Neural progenitor cell (in vitro differentiated cells): ENCODE results near the gene ATXN1. TPM values are rescaled to one million over a fixed set of nuclear protein-coding genes. Genes with fewer than 3 reads are reported as not detected.
A peak's percentile ranks its signal among the peaks of the same experiment; 100 is the strongest.

Source experiments
- DNase-seq: peaks from one replicate; pipeline ENCODE4 v3.0.0-alpha.2; 2016; ENCODE audit warnings: low spot score
- H2AFZ ChIP-seq: fragments of 200-600 bp; sonication (generic); replicated peaks from 2 replicates; pipeline ENCODE4 v1.6.1; 2016; ENCODE audit warnings: antibody characterized with exemption
- H3F3A ChIP-seq: fragments of 200-600 bp; sonication (generic); 2 replicates; pipeline ENCODE4 v1.6.1; 2016; ENCODE audit warnings: antibody characterized with exemption, low read depth
- H3K27ac ChIP-seq: fragments of 200-600 bp; sonication (generic); 2 replicates; pipeline ENCODE4 v1.5.1; 2016; ENCODE audit warnings: mild to moderate bottlenecking
- H3K27me3 ChIP-seq: fragments of 200-600 bp; sonication (generic); 2 replicates; pipeline ENCODE4 v1.6.1; 2016; ENCODE audit warnings: mild to moderate bottlenecking, moderate library complexity
- H3K36me3 ChIP-seq: fragments of 200-600 bp; sonication (generic); 2 replicates; pipeline ENCODE4 v1.5.1; 2016
- H3K4me1 ChIP-seq: fragments of 200-600 bp; sonication (generic); 2 replicates; pipeline ENCODE4 v1.6.1; 2016; ENCODE audit warnings: mixed run types
- H3K4me2 ChIP-seq: fragments of 200-600 bp; sonication (generic); 2 replicates; pipeline ENCODE4 v1.6.1; 2016
- H3K4me3 ChIP-seq: fragments of 200-600 bp; sonication (generic); 2 replicates; pipeline ENCODE4 v1.5.1; 2016
- H3K79me2 ChIP-seq: fragments of 200-600 bp; sonication (generic); 2 replicates; pipeline ENCODE4 v1.6.1; 2016; ENCODE audit warnings: low read depth
- H3K9ac ChIP-seq: fragments of 200-600 bp; sonication (generic); 2 replicates; pipeline ENCODE4 v1.6.1; 2016
- H3K9me3 ChIP-seq: fragments of 200-600 bp; sonication (generic); 2 replicates; pipeline ENCODE4 v1.5.1; 2016; ENCODE audit warnings: low read depth
- H4K20me1 ChIP-seq: fragments of 200-600 bp; sonication (generic); 2 replicates; pipeline ENCODE4 v1.6.1; 2016; ENCODE audit warnings: low read depth
- H3K27ac Mint-ChIP-seq: 3 replicates; pipeline ENCODE4 v1.8.0; 2021; ENCODE audit warnings: mixed read lengths
- H3K27me3 Mint-ChIP-seq: 2 replicates; pipeline ENCODE4 v1.8.0; 2022; ENCODE audit warnings: low read depth, mild to moderate bottlenecking, inconsistent platforms, moderate library complexity, mixed read lengths; ENCODE audit not compliant: insufficient read depth
- H3K36me3 Mint-ChIP-seq: 3 replicates; pipeline ENCODE4 v1.8.0; 2021; ENCODE audit warnings: mixed read lengths
- H3K4me1 Mint-ChIP-seq: 3 replicates; pipeline ENCODE4 v1.8.0; 2021; ENCODE audit warnings: mixed read lengths
- H3K4me3 Mint-ChIP-seq: 3 replicates; pipeline ENCODE4 v1.8.0; 2021; ENCODE audit warnings: mild to moderate bottlenecking, moderate library complexity, mixed read lengths
- H3K9me3 Mint-ChIP-seq: 3 replicates; pipeline ENCODE4 v1.8.0; 2020; ENCODE audit warnings: mixed read lengths
- EZH2 ChIP-seq: fragments of 200-600 bp; sonication (generic); IDR thresholded peaks from 2 replicates; pipeline ENCODE4 v1.6.1; 2017; ENCODE audit warnings: antibody characterized with exemption, mild to moderate bottlenecking, moderate library complexity
- EZH2phosphoT487 ChIP-seq: fragments of 200-600 bp; sonication (generic); IDR thresholded peaks from 2 replicates; pipeline ENCODE4 v1.6.1; 2017; ENCODE audit warnings: antibody characterized with exemption
- total RNA-seq: library from RNA; depleted of rRNA; stranded (reverse); fragments of >200 nt; gene quantifications from 2 replicates; pipeline ENCODE4 v1.2.3, GENCODE V29; 2015; ENCODE audit warnings: low replicate concordance
- TF ChIP-seq, protein P1 (sequence below): fragments of 200-600 bp; sonication (generic); IDR thresholded peaks from 2 replicates; pipeline ENCODE4 v1.5.1; 2017; ENCODE audit warnings: antibody characterized with exemption, mild to moderate bottlenecking

Gene ATXN1
- total RNA-seq, 1 donor from 2014 or later: 3.6 TPM

DNA sequence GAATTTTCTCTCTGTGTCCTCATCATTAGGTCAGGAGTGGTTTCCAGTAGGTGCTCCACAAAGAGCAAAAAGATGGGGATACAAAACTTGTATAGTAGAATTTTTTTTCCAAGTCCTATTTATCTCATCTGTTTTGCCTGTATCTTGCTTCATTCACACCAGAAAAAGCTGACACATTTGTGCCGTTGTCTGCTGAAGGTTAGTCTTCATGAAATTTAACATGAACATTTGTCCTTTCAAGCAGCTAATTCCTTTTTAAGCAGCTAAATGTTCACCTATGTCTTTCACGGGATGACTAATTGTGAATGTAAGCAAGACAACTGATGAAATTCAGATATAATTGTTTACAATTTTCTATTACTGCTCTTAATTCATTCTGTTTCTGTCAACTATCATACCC, 83.8 kb downstream of the ATXN1 start:
- H3K4me2 ChIP-seq: no peak overlapping the region
- H2AFZ ChIP-seq: peak overlapping the region; percentile 23
- H3F3A ChIP-seq: no peaks in the 10 kb centered on the region
- H3K9ac ChIP-seq: no peak overlapping the region
- H3K27me3 ChIP-seq: no peaks in the 10 kb centered on the region
- no peak overlapping the region for H3K27ac ChIP-seq
- Mint-ChIP-seq H3K9me3 (no peaks in the 10 kb centered on the region), H3K4me3 (no peak overlapping the region), H3K27me3 (no peaks in the 10 kb centered on the region), H3K27ac (no peak overlapping the region), H3K4me1 (peaks cover 9% of the 10 kb centered on the region), H3K36me3 (no peaks in the 10 kb centered on the region)
- peaks cover 12% of the 10 kb centered on the region for H3K4me1 ChIP-seq
- no peaks in the 10 kb centered on the region for H3K9me3 ChIP-seq
- H3K4me3 ChIP-seq: no peak overlapping the region
- TF ChIP-seq EZH2phosphoT487: no peak
- TF ChIP-seq, protein P1, sequence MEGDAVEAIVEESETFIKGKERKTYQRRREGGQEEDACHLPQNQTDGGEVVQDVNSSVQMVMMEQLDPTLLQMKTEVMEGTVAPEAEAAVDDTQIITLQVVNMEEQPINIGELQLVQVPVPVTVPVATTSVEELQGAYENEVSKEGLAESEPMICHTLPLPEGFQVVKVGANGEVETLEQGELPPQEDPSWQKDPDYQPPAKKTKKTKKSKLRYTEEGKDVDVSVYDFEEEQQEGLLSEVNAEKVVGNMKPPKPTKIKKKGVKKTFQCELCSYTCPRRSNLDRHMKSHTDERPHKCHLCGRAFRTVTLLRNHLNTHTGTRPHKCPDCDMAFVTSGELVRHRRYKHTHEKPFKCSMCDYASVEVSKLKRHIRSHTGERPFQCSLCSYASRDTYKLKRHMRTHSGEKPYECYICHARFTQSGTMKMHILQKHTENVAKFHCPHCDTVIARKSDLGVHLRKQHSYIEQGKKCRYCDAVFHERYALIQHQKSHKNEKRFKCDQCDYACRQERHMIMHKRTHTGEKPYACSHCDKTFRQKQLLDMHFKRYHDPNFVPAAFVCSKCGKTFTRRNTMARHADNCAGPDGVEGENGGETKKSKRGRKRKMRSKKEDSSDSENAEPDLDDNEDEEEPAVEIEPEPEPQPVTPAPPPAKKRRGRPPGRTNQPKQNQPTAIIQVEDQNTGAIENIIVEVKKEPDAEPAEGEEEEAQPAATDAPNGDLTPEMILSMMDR: no peak
- TF ChIP-seq EZH2: no peak
- no peaks in the 10 kb centered on the region for H3K79me2 ChIP-seq
- no peak for DNase-seq
- H3K36me3 ChIP-seq: no peaks in the 10 kb centered on the region
- no peaks in the 10 kb centered on the region for H4K20me1 ChIP-seq

DNA sequence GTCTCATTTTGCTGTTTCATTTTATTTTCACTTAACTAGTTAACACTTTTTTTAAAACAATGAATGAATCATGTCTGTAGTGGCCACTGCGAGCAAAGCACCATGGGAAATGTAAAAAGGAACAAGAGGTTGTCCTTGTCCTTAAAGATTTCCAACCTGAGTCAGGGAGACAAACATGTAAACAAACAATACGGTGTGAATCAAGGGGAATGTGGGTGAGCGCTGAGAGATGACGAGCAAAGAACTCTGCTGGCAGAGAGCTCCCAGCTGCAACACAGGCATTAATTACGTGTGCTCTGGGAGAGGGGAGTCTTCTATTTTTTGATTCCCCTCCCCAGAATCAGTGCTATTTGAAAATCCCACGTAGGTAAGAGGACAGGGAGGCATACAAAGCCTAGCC, 84.3 kb downstream of the ATXN1 start:
- DNase-seq: peak; percentile 19
- H3K27me3 ChIP-seq: no peaks in the 10 kb centered on the region
- Mint-ChIP-seq H3K9me3 (no peaks in the 10 kb centered on the region), H3K4me3 (no peak overlapping the region), H3K27me3 (no peaks in the 10 kb centered on the region), H3K4me1 (peaks cover 9% of the 10 kb centered on the region), H3K27ac (no peak overlapping the region), H3K36me3 (no peaks in the 10 kb centered on the region)
- no peak overlapping the region for H3K4me2 ChIP-seq
- no peak overlapping the region for H3K4me3 ChIP-seq
- H3K36me3 ChIP-seq: no peaks in the 10 kb centered on the region
- no peak overlapping the region for H3K9ac ChIP-seq
- H3F3A ChIP-seq: no peaks in the 10 kb centered on the region
- H3K9me3 ChIP-seq: no peaks in the 10 kb centered on the region
- H3K4me1 ChIP-seq: peaks cover 12% of the 10 kb centered on the region
- H3K79me2 ChIP-seq: no peaks in the 10 kb centered on the region
- TF ChIP-seq EZH2phosphoT487 (no peak), EZH2 (no peak)
- TF ChIP-seq, protein P1: no peak
- no peaks in the 10 kb centered on the region for H4K20me1 ChIP-seq
- H2AFZ ChIP-seq: peak overlapping the region; percentile 23
- no peak overlapping the region for H3K27ac ChIP-seq

DNA sequence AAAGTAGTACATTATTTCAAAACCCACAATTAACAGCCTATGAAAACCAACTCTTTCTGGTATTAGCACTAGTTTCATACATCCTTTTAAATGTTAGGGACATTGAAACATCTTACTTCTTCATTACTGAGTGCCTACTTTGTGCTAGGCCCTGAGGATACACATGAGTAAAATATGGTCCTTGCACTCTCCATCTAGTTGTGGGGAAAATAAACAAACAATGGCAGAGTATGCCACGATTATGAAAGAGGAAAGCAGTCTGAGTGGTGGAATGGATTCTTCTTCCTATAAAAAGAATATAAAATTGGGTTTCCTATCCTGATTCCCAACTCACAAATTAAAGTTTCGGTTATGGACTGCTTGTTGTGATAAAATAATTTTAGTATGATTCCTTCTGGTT, 84.9 kb downstream of the ATXN1 start:
- no peak overlapping the region for H3K4me2 ChIP-seq
- H3K27ac ChIP-seq: no peak overlapping the region
- no peaks in the 10 kb centered on the region for H3K9me3 ChIP-seq
- H2AFZ ChIP-seq: no peak overlapping the region
- H3K4me1 Mint-ChIP-seq: peaks cover 8% of the 10 kb centered on the region
- H3F3A ChIP-seq: no peaks in the 10 kb centered on the region
- no peak for DNase-seq
- no peaks in the 10 kb centered on the region for H4K20me1 ChIP-seq
- H3K36me3 Mint-ChIP-seq: no peaks in the 10 kb centered on the region
- no peak overlapping the region for H3K4me3 Mint-ChIP-seq
- H3K27me3 Mint-ChIP-seq: no peaks in the 10 kb centered on the region
- no peak overlapping the region for H3K27ac Mint-ChIP-seq
- H3K9me3 Mint-ChIP-seq: no peaks in the 10 kb centered on the region
- H3K4me1 ChIP-seq: peaks cover 12% of the 10 kb centered on the region
- TF ChIP-seq EZH2: no peak
- TF ChIP-seq, protein P1: no peak
- no peak for TF ChIP-seq EZH2phosphoT487
- H3K27me3 ChIP-seq: no peaks in the 10 kb centered on the region
- H3K79me2 ChIP-seq: no peaks in the 10 kb centered on the region
- no peak overlapping the region for H3K4me3 ChIP-seq
- no peak overlapping the region for H3K9ac ChIP-seq
- no peaks in the 10 kb centered on the region for H3K36me3 ChIP-seq
